Measurements from ENCODE around the gene P2RX4. TPM values are rescaled to one million over a fixed set of nuclear protein-coding genes. Genes with fewer than 3 reads are reported as not detected.
"Not testable (repeated sequence)": the region's sequence is repeated elsewhere in the genome, so short reads cannot be mapped to it uniquely, and the experiment has no call there.

The P2RX4 gene, protein sequence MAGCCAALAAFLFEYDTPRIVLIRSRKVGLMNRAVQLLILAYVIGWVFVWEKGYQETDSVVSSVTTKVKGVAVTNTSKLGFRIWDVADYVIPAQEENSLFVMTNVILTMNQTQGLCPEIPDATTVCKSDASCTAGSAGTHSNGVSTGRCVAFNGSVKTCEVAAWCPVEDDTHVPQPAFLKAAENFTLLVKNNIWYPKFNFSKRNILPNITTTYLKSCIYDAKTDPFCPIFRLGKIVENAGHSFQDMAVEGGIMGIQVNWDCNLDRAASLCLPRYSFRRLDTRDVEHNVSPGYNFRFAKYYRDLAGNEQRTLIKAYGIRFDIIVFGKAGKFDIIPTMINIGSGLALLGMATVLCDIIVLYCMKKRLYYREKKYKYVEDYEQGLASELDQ
- polyA plus RNA-seq (ENCODE audit: low read depth in 6 of 6): 10 to 100 TPM; 11.2 to 23.3 (median 15.6) TPM

DNA sequence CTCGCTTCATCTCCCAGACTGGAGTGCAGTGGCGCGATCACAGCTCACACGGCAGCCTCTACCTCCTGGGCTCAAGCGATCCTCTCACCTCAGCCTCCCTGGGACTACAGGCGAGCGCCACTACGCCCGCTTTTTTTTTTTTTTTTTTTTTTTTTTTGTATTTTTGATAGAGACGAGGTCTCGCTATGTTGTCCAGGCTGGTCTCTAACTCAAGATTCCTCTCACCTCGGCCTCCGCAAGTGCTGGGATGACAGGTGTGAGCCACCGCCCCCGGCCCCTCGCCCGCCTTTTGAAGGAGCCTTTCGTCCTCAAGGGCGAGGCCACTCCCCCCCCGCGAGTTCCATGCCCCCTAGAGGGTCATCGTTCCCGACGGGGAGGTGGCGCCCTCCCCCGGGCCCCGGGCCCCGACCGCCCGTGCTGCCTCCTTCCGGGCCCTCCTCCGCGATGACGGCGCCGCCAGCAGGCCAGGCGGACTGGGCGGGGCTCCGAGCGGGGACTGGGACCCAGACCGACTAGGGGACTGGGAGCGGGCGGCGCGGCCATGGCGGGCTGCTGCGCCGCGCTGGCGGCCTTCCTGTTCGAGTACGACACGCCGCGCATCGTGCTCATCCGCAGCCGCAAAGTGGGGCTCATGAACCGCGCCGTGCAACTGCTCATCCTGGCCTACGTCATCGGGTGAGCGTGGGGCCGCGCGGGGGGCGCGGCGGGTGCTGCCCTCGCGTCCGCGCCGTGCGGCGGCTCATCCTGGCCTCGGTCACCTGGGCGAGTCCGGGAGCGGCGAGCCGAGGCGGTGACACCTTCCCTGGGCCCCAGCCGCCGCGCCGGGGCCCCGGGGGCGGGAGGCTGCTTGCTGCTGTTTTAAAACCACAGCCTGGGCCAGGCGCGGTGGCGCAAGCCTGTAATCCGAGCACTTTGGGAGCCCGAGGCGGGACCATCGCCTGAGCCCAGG, at the start of gene P2RX4:
P2RX4 (plus strand) TSS at position 506 of the 949 bp plus-strand sequence; CDS start at position 542, 36 bp downstream.
- Mint-ChIP-seq H3K4me1 (peaks cover 9 to 23% (median 20%) of the 10 kb centered on the region in 3 donors), H3K9me3 (no peaks in the 10 kb centered on the region), H3K36me3 (no peaks in the 10 kb centered on the region), H3K4me3 (peak within 1 kb of the TSS; percentile 85 to 96 (median 88)), H3K27ac (peak within 1 kb of the TSS; percentile 95 to 98 (median 96)), H3K27me3 (no peaks in the 10 kb centered on the region)
- DNase-seq (peak; percentile 86), ATAC-seq (ENCODE audit: low read depth in 2 of 2) (peak; percentile 85)

DNA sequence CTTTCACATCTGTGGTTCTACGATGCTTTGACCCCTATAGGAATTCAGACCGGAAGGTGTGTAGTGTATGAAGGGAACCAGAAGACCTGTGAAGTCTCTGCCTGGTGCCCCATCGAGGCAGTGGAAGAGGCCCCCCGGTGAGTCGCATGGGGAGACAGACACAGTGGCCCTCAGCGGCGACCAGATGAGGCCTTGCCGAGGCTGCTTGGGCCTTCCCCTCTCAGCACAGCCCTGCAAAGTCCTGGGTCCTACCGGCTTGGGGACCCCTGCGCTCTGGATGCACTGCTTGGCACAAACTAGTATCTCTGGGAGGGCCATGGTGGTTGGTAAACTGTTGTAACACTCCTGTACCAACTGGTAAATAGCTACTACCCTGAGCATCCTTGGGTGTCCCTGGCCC, 47.5 kb upstream of the P2RX4 start:
- ATAC-seq (ENCODE audit: low read depth in 2 of 2): no peak
- no peak overlapping the region for H3K27ac Mint-ChIP-seq
- H3K36me3 Mint-ChIP-seq: peaks cover 0 to 23% of the 10 kb centered on the region in 2 donors
- DNase-seq: no peak
- no peak overlapping the region for H3K4me3 Mint-ChIP-seq
- peaks cover 0 to 12% (median 10%) of the 10 kb centered on the region in 3 donors for H3K4me1 Mint-ChIP-seq
- no peaks in the 10 kb centered on the region for H3K27me3 Mint-ChIP-seq
- peaks cover 0 to 6% (median 2%) of the 10 kb centered on the region in 7 donors for H3K9me3 Mint-ChIP-seq

DNA sequence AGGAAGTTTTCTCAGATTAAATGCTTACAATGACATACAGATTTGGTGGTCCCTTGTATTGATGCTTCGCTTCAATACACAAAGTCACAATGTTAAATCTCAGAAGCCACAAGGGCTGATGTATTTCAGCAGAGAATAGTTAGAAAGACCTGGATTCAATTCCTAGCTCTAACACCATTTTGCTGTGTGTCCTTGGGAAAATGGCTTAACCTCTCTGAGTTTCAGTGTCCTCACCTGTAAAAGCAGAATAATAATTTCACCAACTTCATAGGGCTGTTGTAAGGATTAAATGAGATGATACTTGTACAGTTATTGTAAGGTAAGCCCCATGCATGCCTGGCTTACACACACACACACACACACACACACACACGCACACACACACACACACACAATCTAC, 46.9 kb upstream of the P2RX4 start:
- H3K27me3 Mint-ChIP-seq: no peaks in the 10 kb centered on the region

DNA sequence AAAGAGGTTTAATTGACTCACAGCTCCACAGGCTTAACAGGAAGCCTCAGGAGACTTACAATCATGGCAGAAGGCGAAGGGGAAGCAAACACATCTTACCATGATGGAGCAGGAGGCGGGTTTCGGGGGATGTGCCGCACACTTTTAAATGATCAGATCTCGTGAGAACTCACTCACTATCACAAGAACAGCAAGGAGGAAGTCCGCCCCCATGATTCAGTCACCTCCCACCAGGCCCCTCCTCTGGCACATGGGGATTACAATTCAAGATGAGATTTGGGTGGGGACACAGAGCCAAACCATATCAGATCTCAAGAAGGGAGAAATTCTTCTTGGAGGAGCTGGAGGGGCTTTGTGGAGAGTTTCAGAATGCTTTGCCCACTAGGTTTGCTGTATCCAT, 45.1 kb upstream of the P2RX4 start:
- not testable (repeated sequence) for H3K9me3 Mint-ChIP-seq; H3K4me1 Mint-ChIP-seq; DNase-seq; ATAC-seq (ENCODE audit: low read depth in 2 of 2); H3K27ac Mint-ChIP-seq; H3K4me3 Mint-ChIP-seq; H3K27me3 Mint-ChIP-seq
- peaks cover 0 to 14% of the 10 kb centered on the region in 2 donors for H3K36me3 Mint-ChIP-seq

More for the DNA sequence above, 46.9 kb upstream of the P2RX4 start:
- DNase-seq (no peak), ATAC-seq (ENCODE audit: low read depth in 2 of 2) (no peak)
- peaks cover 0 to 21% of the 10 kb centered on the region in 2 donors for H3K36me3 Mint-ChIP-seq
- peaks cover 0 to 12% (median 10%) of the 10 kb centered on the region in 3 donors for H3K4me1 Mint-ChIP-seq
- H3K9me3 Mint-ChIP-seq: peaks cover 0 to 5% (median 2%) of the 10 kb centered on the region in 7 donors
- H3K27ac Mint-ChIP-seq: peak overlapping the region in 1 of 6 donors; percentile 14
- no peak overlapping the region for H3K4me3 Mint-ChIP-seq

DNA sequence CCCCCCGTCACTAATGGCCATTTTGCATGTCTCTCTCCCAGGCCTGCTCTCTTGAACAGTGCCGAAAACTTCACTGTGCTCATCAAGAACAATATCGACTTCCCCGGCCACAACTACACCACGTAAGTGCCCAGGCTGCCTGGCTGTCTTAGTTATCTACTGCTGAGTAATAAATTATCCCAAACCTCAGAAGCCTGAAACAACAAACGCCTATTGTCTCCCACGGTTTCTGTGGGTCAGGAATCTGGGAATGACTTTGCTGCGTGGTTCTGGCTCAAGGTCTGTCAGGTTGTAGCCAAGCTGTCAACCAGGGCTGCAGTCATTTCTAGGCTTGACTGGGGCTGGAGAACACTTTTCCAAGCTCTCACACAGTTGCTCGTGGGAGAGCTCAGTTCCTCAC, 44.6 kb upstream of the P2RX4 start:
- H3K27me3 Mint-ChIP-seq: no peaks in the 10 kb centered on the region
- peaks cover 0 to 14% of the 10 kb centered on the region in 2 donors for H3K36me3 Mint-ChIP-seq
- peaks cover 0 to 3% (median 2%) of the 10 kb centered on the region in 3 donors for H3K4me1 Mint-ChIP-seq
- ATAC-seq (ENCODE audit: low read depth in 2 of 2) (no peak), DNase-seq (no peak)
- peak overlapping the region in 1 of 8 donors; percentile 35 for H3K4me3 Mint-ChIP-seq
- H3K9me3 Mint-ChIP-seq: no peaks in the 10 kb centered on the region
- no peak overlapping the region for H3K27ac Mint-ChIP-seq

DNA sequence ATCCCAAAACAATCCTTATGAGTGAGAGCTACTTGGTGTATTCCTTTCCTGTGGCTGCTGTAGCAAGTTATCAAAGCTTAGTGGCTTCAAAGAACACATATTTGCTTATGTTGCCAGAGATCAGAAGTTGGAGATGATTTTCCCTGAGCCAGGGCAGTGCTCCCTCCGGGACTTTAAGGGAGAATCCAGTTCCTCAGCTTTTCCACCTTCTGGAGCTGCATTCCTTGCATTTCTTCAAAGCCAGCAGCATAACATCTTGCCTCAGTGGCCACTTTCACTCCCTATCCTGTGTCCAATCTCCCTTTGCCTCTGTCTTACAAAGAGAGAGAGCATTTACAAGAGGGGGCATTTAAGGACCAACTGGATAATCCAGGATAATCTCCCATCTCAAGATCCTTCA, 43.6 kb upstream of the P2RX4 start:
- Mint-ChIP-seq H3K4me1 (no peaks in the 10 kb centered on the region), H3K36me3 (peaks cover 0 to 14% of the 10 kb centered on the region in 2 donors), H3K4me3 (no peak overlapping the region), H3K27me3 (no peaks in the 10 kb centered on the region), H3K9me3 (no peaks in the 10 kb centered on the region), H3K27ac (peak overlapping the region in 1 of 6 donors; percentile 81)
- DNase-seq (no peak), ATAC-seq (ENCODE audit: low read depth in 2 of 2) (no peak)

DNA sequence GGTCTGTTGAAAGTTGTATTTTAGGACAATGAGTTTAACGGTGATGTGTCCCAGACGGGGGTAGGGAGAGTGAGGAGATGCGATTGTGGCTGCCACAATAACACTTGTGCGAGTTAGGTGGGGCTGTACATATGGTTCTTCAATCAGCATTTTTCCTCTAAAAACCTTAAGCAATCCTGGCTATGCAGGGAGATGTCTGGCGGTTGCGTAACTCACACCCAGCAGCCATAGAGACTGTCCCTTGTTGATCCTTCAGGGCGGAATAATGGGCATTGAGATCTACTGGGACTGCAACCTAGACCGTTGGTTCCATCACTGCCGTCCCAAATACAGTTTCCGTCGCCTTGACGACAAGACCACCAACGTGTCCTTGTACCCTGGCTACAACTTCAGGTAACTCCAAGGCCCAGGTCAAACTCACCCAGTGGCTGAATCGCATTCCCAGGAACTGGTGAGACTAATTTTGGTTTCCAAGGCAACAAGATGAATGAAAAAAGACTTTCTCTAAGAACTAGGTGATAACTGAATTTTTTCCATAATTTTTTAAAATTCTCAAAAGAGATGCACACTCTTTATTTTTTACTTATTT, 42.6 kb upstream of the P2RX4 start:
- no peak overlapping the region for H3K4me3 Mint-ChIP-seq
- ATAC-seq (ENCODE audit: low read depth in 2 of 2) (no peak), DNase-seq (no peak)
- no peaks in the 10 kb centered on the region for H3K9me3 Mint-ChIP-seq
- no peaks in the 10 kb centered on the region for H3K27me3 Mint-ChIP-seq
- peaks cover 0 to 14% of the 10 kb centered on the region in 2 donors for H3K36me3 Mint-ChIP-seq
- no peaks in the 10 kb centered on the region for H3K4me1 Mint-ChIP-seq
- H3K27ac Mint-ChIP-seq: no peak overlapping the region

DNA sequence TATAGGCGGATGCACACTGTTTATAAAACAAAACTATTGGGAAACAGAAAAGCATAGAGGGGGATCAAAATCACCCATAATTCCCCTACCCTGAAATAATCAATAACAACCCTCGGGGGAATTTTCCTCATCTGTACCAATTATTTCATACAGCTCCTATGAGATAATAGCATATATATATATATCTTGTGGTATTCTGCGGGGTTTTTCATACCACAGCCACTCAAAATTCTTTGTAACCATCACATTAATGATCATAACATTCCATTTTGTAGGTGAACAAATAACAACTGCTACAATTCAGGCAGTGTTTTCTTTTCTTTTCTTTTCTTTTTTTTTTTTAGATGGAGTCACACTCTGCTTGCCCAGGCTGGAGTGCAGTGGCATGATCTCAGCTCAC, 42.0 kb upstream of the P2RX4 start:
- DNase-seq (no peak), ATAC-seq (ENCODE audit: low read depth in 2 of 2) (no peak)
- Mint-ChIP-seq H3K27ac (no peak overlapping the region), H3K9me3 (no peaks in the 10 kb centered on the region), H3K36me3 (peaks cover 0 to 14% of the 10 kb centered on the region in 2 donors), H3K4me1 (no peaks in the 10 kb centered on the region), H3K4me3 (no peak overlapping the region), H3K27me3 (no peaks in the 10 kb centered on the region)

DNA sequence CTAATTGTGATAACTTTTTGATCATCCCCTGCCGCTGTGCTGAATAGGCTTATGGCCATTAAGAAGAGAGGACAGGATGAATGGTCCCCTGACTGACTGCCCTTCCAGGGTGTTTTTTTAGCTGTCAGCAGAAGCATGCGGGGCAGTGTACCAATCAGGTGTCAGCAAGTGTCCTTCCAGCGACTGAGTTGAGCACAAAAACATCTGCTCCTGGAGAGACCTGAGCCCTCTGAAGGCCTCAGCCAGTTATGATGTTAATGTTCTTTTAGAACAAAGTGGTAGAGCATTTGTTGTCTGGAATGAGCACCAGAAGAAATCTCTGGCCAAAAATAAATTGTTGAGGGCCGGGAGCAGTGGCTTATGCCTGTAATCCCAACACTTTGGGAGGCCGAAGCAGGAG, 39.8 kb upstream of the P2RX4 start:
- H3K27ac Mint-ChIP-seq: no peak overlapping the region
- no peaks in the 10 kb centered on the region for H3K9me3 Mint-ChIP-seq
- DNase-seq: no peak
- H3K36me3 Mint-ChIP-seq: peaks cover 0 to 9% of the 10 kb centered on the region in 2 donors
- peaks cover 0 to 3% (median 0%) of the 10 kb centered on the region in 3 donors for H3K4me1 Mint-ChIP-seq
- no peak overlapping the region for H3K4me3 Mint-ChIP-seq
- no peaks in the 10 kb centered on the region for H3K27me3 Mint-ChIP-seq
- ATAC-seq (ENCODE audit: low read depth in 2 of 2): no peak

DNA sequence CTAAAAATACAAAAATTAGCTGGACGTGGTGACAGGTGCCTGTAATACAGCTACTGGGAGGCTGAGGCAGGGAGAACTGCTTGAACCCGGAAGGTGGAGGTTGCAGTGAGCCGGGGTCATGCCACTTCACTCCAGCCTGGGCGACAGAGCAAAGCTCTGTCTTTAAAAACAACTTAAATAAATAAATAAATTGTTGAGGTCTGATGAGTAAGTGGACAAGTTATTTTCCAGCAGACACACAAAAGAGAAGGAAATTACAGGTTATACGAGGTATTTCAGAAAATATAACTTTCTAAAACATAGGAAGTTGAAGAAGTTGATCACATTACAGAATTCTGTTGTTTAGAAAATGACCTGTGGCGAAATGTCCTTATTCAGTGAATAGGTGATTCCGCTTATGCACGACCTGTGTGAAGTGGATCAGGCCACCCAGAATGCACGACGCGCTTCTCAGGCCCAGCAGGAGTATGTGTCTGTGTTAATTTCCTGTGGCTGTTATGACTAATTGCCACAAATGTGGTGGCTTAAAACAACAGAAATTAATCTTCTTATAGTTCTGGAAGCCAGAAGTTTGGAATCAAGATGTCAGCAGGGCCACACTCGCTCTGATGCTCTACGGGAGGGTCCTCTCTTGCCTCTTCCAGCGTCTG, 39.2 kb upstream of the P2RX4 start:
- no peak for DNase-seq
- peaks cover under 1 to 7% (median 5%) of the 10 kb centered on the region in 3 donors for H3K4me1 Mint-ChIP-seq
- H3K27me3 Mint-ChIP-seq: no peaks in the 10 kb centered on the region
- no peak for ATAC-seq (ENCODE audit: low read depth in 2 of 2)
- H3K36me3 Mint-ChIP-seq: peaks cover 0 to 3% of the 10 kb centered on the region in 2 donors
- no peaks in the 10 kb centered on the region for H3K9me3 Mint-ChIP-seq
- H3K27ac Mint-ChIP-seq: no peak overlapping the region
- H3K4me3 Mint-ChIP-seq: no peak overlapping the region

DNA sequence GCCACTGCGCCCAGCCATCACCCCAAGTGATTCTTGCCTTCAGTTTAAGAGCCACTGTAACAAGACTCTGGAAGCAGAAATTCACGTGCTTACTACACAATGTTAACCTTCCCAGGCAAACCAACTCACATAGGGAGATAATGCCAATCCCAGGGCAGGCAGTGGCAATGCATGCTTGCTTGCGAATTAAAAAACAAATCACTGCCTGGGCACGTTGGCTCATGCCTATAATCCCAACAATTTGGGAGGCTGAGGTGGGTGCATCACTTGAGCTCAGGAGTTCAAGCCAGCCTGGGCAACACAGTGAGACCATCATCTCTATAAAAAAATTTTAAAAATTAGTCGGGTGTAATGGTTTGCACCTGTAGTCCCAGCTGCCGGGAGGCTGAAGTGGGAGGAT, 37.8 kb upstream of the P2RX4 start:
- H3K4me1 Mint-ChIP-seq: peaks cover 3 to 11% (median 10%) of the 10 kb centered on the region in 3 donors
- H3K36me3 Mint-ChIP-seq: peaks cover 0 to 5% of the 10 kb centered on the region in 2 donors
- H3K27me3 Mint-ChIP-seq: no peaks in the 10 kb centered on the region
- H3K4me3 Mint-ChIP-seq: no peak overlapping the region
- H3K27ac Mint-ChIP-seq: peak overlapping the region in 1 of 6 donors; percentile 64
- DNase-seq (no peak), ATAC-seq (ENCODE audit: low read depth in 2 of 2) (no peak)
- no peaks in the 10 kb centered on the region for H3K9me3 Mint-ChIP-seq

DNA sequence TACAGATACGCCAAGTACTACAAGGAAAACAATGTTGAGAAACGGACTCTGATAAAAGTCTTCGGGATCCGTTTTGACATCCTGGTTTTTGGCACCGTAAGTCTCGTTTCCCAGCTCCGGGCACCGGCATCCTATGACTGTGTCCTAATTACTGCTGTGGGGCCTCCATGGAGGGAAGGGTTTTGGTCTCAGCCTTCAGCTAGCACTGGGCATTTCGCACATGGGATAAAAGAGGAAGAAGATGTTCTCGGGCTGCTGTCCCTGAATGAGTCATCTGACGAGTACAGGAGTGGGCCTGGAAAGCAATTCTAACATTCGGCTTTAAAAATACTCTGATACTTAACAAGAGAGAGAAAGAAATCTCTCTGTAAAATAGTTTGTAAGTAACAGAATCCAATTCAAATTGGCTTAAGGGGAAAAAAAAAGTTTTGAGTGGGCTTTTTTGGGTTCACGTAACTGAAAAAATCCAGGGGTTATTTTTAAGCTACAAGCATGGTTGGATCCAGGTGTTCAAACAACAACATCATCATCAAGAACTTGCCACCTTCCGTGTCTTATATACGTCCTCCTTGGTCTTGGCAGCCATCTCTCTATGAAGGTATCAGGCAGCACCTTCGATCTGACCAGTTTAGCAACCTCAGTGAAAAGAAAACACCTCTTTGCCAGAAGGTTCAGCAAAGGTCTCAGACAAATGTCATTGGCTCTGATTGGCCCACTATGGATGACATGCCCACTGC, 34.4 kb upstream of the P2RX4 start:
- Mint-ChIP-seq H3K4me3 (no peak overlapping the region), H3K27me3 (no peaks in the 10 kb centered on the region), H3K4me1 (peaks cover 3 to 11% (median 10%) of the 10 kb centered on the region in 3 donors), H3K36me3 (peaks cover 0 to 5% of the 10 kb centered on the region in 2 donors), H3K9me3 (no peaks in the 10 kb centered on the region), H3K27ac (peak overlapping the region in 3 of 6 donors; percentile 2 to 84 (median 39))
- no peak for DNase-seq
- ATAC-seq (ENCODE audit: low read depth in 2 of 2): no peak

All from naive B cell (primary cell).